ENCODE measurements around the gene BCAS3.
"Not testable (repeated sequence)": the region's sequence is repeated elsewhere in the genome, so short reads cannot be mapped to it uniquely, and the experiment has no call there.

The BCAS3 gene

DNA sequence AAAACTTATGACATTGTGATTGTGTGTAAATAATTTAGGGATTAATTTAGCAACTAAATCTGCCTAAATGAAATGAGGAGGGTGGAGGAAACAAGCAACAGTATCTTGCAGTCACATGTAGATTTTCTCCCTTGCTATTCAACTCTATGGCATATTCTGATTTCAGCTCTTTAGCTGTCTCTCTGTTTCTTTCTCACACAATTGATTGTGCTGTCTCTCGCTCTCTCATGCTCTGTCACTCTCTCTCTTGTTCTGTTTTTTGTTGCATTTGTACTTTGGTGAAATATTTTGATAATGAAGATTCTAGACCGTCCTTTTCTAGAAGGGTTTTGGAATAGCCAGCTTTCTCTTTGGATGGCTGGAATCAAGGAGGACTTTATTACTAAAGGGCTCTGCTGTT is 70.6 kb downstream of the BCAS3 start:
- DNase-seq = no peak

DNA sequence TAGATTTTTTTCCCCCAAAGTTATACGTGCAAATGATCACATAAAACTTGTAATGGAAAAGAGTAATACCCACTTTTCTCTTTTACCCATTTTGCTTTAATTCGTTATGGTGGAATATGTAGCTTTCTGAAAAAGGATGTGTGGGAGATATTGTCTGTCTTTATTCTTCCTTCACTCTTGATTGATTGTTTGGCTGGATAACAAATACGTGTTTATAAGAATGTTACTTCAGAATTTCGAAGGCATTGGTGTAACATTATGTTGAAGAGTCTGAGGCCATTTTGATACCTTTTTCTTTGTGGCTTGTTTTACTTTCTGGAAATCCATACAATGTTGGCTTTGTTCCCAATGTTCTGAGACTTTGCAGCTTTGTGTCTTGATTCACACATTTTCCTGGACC is 71.4 kb downstream of the BCAS3 start:
- DNase-seq = no peak

DNA sequence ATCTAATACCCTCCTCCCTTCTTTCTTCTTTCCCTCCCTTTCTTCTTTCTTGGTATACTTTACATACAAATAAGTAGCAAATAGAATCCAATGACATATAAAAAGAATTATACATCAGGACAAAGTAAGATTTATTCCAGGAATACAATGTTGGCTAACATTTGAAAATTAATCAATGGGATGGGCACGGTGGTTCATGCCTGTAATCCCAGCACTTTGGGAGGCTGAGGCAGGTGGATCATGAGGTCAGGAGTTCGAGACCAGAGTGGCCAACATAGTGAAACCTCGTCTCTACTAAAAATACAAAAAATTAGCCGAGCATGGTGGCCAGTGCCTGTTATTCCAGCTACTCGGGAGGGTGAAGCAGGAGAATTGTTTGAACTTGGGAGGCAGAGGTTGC is 72.1 kb downstream of the BCAS3 start:
- no peak for DNase-seq

DNA sequence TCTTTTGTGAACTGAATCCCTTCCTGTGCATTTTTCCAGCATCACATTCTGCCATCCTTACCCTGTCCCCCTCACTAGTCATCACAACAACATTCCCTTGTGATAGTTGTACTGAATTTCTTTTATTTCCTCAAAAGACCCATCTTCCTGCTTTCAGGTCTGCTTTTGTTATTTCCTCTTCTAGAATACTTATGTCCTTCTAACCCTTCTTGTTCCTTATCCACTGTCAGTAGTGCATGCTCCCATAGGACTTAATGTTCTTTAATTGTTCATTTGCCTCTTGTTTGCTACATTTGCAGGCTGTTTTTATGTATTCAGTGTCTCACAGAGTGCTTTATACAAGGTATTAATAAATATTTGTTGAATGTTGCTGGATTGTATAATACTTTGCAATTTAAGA is 73.0 kb downstream of the BCAS3 start:
- DNase-seq = no peak

DNA sequence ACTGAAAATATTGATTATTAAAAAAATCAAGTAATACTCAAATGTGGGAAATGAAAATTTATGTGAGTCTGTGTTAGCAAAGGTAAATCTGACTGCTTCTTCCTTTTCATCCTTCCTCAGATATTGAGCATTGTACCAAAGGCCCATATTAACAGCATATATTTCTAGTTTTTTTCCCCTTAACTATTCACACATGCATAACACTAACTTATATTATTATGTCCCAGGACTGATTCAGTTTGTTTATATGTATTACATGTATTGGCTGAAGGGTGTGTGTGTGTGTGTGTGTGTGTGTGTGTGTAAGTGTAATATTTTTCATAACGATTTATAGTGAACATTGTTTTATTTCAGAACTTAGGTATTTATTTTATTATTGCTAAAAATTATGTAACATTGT is 74.2 kb downstream of the BCAS3 start:
- DNase-seq = no peak

DNA sequence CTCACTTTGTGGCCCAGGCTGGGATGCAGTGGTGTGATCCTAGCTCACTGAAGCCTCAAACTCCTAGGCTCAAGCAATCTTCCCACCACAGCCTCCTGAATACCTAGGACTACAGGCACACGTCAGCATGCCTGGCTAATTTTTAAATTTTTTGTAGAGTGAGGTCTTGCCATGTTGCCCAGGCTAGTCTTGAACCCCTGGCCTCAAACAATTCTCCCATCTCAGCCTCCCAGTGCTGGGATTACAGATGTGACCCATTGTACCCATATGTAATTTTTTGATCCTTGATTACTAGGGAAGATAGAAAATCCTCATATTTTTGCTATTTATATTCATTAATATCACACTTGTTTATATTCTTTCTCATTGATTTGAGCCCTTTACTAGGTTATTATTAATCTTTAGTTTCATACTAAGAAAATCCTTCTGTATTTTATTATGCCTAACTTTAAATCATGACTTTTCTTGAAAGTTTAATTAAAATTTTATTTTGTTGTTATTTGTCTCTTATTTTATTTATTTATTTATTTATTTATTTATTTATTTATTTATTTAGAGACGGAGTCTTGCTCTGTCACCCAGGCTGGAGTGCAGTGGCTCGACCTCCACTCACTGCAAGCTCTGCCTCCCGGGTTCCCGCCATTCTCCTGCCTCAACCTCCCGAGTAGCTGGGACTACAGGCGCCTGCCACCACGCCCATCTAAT is 75.4 kb downstream of the BCAS3 start:
- DNase-seq = no peak

DNA sequence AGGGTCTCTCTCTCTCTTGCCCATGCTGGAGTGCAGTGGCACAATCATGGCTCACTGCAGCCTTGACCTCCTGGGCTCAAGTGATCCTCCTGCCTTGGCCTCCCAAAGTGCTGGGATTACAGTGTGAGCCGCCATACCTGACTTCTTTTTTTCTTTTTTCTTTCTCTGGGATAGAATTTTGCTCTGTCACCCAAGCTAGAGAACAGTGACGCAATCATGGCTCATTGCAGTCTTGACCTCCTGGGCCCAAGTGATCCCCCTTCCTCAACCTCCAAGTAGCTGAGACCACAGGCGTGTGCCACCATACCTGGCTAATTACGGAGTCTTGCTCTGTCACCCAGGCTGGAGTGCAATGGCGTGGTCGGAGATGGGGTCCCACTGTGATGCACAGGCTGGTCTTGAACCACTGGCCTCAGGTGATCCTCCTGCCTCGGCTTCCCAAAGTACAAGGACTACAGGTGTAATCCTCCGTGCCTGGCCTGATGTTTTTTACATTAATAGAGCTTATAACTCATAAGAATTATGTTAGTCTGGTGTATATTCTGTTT is 76.5 kb downstream of the BCAS3 start:
- no peak for DNase-seq

DNA sequence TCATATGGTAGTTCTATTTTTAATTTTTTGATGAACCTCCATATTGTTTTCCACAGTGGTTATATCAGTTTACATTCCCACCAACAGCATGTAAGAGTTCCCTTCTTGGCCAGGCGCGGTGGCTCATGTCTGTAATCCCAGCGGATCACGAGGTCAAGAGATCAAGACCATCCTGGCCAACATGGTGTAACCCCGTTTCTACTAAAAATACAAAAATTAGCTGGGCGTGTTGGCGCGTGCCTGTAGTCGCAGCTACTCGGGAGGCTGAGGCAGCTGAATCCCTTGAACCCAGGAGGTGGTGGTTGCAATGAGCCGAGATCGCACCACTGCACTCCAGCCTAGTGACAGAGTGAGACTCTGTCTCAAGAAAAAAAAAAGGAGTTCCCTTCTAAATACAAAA is 79.1 kb downstream of the BCAS3 start:
- not testable (repeated sequence) for DNase-seq

DNA sequence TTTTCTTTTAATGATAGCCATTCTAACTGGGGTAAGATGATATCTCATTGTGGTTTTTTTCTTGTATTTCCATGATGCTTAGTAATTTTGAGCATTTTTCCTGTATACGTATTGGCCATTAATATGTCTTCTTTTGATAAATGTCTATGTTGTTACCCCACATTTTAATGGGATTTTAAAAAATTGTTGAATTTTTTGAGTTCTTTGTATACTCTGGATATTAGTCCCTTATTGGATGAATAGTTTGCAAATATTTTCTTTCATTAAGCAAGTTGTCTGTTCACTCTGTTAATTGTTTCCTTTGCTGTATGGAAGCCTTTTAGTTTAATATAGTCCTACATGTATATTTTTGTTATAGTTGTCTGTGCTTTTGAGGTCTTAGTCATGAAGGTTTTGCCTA is 79.8 kb downstream of the BCAS3 start:
- DNase-seq = no peak

DNA sequence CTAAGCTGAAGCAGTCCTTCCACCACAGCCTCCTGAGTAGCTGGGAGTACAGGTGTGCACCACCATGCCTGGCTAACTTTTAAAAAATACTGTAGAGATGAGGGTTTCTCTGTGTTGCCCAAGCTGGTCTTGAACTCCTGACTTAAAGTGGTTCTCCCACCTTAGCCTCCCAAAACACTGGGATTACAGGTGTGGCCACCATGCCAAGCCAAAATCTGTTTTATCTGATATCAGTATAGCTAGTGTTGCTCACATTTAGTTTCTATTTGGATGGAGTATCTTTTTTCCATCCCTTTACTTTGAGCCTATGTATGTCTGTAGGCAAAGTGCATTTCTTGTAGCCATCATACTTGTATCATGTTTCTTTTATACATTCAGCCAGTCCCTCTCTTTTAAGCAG is 82.1 kb downstream of the BCAS3 start:
- DNase-seq = no peak

DNA sequence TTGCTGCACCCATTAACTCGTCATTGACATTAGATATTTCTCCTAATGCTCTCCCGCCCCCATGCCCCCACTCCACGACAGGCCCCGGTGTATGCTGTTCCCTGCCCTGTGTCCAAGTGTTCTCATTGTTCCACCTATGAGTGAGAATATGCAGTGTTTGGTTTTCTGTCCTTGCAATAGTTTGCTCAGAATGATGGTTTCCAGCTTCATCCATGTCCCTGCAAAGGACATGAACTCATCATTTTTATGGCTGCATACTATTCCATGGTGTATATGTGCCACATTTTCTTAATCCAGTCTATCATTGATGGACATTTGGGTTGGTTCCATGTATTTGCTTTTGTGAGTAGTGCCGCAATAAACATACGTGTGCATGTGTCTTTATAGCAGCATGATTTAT is 83.7 kb downstream of the BCAS3 start:
- not testable (repeated sequence) for DNase-seq

DNA sequence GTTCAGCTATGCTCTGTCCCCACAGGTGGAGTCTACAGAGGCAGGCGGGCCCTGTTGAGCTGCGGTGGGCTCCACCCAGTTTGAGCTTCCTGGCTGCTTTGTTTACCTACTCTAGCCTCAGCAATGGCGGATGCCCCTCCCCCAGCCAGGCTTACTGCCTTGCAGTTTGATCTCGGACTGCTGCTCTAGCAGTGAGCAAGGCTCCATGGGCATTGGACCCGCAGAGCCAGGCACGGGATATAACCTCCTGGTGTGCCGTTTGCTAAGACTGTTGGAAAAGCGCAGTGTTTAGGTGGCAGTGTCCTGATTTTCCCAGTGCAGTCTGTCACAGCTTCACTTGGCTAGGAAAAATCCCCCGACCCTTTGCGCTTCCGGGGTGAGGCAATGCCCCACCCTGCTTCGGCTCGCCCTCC is 89.1 kb downstream of the BCAS3 start:
- no peak for DNase-seq

DNA sequence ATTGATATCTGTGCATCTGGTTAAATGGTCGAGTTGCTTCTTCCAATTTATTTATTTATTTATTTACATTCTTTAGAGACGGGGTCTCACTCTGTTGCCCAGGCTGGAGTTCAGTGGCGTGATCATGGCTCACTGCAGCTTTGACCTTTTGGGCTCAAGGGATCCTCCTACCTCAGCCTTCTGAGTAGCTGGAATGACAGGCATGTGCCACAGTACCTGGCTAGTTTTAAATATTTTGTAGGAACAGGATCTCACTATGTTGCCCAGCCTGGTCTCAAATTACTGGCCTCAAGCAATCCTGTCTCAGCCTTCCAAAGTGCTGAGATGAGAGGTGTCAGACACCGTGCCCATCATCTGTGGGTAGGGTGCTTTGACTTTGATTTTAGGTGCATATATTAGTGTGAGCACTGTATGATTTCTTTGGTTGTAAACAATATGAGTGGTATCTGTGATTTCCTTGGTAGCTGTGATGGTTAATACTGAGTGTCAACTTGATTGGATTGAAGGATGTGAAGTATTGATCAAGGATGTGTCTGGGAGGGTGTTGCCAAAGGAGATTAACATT is 90.2 kb downstream of the BCAS3 start:
- DNase-seq = no peak

DNA sequence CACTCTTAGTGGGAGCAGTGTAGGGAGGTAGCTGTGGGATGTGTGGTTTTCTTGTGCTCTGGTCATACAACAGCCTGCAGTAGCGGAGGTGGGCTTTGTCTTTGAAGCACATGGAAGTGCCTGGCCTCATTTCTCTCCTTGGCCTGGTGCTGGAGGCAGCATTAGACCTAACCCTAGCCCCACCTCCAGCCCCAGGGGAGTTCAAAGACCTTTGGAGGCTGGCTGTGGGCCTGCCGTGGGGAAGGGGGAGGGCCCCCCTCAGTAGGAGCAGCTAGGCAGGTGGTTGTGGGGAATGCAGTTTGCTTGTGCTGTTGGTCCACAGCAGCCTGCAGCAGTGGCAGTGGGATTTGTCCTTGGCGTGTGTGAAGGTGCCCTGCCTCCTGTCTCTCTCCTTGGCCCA is 91.7 kb downstream of the BCAS3 start:
- no peak for DNase-seq

DNA sequence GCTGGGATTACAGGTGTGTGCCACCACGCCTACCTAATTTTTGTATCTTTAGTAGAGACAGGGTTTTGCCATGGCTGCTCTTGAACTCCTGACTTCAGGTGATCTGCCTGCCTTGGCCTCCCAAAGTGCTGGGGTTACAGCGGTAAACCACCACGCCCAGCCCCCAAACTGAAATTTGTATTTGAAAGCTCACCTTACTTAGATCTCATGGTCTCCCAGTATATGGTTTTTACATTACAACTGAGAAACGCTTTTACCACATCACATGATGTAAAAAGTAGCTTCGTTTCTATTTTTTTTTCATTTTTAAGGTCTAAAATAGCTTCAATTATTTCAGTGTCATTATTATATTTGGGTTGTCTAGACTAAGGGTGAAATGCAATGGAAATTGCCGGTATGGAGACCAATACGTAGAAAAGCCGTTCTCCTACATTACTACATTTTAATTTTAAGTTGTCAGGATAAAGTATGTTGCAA is 93.3 kb downstream of the BCAS3 start:
- no peak for DNase-seq

DNA sequence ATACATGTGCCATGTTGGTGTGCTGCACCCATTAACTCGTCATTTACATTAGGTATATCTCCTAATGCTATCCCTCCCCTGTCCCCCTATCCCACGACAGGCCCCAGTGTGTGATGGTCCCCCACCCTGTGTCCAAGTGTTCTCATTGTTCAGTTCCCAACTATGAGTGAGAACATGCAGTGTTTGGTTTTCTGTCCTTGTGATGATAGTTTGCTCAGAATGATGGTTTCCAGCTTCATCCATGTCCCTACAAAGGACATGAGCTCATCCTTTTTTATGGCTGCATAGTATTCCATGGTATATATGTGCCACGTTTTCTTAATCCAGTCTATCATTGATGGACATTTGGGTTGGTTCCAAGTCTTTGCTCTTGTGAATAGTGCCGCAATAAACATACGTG is 94.0 kb downstream of the BCAS3 start:
- DNase-seq = not testable (repeated sequence)

DNA sequence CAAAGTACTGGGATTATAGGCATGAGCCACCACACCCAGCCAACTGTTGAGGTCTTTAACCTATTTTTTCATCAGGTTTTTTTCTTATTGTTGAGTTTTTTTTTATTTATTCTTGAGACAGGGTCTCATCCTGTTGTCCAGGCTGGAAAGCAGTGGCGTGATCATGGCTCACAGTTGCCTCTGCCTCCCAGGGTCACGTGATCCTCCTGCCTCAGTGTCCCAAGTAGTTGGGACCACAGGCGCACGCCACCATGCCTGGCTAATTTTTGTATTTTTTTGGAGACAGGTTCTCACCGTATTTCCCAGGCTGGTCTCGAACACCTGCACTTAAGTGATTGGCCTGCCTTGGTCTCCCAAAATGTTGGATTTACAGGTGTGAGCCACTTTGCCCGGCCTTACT is 95.9 kb downstream of the BCAS3 start:
- DNase-seq = no peak

DNA sequence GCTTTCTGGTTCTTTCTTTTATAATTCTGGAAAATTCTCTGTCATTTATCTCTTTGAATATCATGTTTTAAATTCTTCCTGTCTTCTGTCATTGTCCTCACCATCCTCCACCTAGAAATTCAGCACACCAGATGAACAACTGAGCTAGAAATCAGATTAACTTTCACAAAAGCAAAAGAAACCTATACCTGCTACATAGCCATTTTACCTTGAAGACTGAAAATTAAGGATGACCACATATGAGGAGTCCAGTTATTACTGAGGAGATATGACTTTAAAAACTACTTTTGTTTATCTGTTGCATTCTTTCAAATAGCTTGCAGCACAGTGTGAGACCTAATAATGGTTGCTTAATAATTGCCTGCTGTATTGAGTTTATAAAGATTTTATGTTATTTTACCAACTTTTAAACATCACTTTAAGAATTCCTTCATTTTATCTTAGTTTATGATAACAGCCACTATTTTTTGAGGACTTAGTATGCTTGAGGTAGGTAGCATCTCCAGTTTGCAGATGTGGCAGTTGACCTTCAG is 104.3 kb downstream of the BCAS3 start:
- no peak for DNase-seq

DNA sequence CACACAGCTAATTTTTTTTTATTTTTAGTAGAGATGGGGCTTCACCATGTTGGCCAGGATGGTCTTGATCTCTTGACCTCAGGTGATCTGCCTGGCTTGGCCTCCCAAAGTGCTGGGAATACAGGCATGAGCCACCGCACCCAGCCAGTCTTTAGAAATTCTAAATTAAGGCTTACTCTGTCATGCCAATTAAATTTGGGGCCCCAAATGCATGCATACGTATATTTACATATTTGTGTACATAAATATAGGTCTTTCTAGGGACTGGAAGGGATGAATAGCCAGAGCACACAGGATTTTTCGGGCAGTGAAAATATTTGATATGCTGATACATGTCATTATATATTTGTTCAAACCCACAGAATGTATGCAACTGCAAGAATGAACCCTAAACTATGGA is 105.1 kb downstream of the BCAS3 start:
- no peak for DNase-seq

DNA sequence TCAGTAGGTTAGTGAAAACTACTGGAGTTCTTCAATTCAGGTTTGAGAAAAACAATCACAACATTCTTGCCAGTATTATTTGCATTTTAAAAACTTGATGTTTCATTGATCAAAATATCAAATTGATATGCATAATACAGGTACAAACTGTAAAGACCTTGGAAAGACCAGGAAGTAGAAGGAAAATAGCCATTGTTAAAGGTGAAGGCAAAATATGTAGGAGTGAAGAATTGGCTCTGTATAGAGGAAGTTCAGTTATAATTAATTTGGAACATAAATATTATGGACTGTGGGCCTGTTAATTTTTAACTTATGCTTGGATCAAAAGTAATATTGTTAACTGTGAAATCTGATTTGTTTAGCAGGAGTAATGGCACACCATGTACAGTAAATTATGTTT is 112.6 kb downstream of the BCAS3 start:
- DNase-seq = no peak

DNA sequence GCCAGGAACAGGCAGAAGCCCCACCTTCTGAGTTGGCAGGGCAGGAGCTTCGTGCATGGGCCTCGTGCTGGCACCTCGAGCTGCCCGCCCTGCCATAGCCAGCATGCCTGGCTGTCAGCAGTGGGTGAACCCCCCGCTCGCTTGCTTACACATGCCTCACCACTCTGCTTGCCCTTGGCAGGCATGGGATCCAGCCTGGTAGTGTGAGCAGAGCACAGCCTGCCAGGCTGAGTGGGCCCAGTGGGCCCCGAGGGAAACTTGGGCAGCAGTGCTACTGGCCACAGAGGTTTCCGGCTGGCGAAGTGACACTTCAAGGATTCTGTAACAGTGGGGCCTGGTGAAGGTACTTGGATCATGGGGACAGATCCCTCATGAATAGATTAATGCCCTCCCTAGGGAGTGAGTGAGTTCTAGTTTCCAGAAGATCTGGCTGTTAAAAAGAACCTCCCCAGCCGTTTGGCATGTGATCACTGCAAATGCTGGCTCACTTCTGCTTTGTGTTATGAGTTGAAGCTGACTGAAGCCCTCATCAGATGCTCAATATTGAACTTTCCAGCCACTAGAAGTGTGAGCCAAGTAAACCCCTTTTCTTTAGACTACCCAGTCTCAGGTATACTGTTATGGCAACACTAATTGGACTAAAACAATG is 114.7 kb downstream of the BCAS3 start:
- DNase-seq = no peak

DNA sequence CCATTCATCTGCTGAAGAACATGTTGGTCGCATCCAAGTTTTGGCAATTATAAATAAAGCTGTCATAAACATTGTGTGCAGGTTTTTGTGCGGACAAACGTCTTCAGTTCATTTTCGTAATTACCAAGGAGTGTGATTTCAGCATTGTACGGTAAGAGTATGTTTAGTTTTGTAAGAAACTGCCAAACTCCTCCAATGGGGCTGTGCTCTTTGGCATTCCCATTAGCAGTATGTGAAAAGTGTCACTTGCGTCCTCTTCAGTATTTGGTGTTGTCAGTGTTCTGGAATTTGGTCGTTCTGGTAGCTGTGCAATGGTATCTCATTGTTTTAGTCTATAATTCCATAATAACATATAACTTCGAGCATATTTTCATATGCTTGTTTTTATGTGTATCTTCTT is 120.9 kb downstream of the BCAS3 start:
- no peak for DNase-seq

DNA sequence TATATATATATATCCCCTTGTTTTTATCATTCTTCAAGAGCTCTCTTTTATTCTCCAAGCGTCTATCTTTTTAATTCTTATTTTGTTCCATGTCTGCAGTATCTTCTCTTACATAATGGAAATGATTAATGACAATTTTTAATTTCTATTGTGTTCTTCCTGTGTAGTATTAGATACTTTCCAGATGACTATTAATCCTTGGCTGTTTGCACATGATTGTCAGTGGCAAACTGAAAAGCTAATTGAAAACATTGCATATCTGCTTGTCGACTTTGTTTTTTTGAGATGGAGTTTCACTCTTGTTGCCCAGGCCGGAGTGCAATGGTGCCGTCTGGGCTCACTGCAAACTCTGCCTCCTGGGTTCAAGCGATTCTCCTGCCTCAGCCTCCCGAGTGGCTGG is 124.7 kb downstream of the BCAS3 start:
- no peak for DNase-seq

DNA sequence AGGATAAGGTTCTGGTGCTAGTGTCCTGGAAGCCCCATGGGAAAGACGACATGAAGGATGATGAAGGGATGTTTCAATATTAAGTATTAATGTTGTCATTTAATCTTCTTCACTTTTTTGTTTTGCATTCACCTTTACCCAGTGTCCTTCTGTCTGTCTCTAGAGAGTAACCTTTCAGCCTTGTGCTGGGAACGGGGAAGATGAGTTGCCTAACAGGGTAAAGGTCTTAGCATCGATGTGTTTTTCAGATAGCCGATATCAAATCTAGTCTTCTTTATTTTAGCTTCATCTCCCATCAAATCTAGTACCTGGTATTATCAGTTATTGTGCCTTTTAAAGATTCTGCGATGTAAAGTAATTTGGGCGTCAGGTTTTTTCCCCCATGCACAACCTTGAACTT is 125.4 kb downstream of the BCAS3 start:
- DNase-seq = no peak
